ENCODE results near the gene AP5S1. TPM values are rescaled to one million over a fixed set of nuclear protein-coding genes. Genes with fewer than 3 reads are reported as not detected.
A peak's percentile ranks its signal among the peaks of the same experiment; 100 is the strongest.

The AP5S1 gene
- total and polyA plus RNA-seq, 2 donors from 2014 or later: 16.0 to 19.5 TPM

DNA sequence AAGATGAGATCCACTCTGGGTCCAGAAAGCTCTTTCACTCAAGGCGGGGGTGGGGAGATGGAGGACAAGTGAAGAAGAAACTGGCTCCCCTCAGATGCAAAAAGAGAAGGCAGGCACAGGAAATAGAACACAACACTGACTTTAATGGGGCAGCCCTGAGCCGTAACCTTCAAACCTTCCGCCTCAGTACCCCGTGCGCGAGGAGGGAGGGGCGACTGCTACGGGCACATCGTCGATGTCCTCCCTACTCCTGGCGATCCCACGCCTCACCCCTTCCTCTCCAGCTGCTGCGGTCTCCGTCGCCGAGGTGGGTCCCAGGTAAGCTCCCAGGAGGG, 43.0 kb upstream of the AP5S1 start:
- Histone ChIP-seq H3K9ac (ENCODE audit: low read length in 3 of 3) (peak overlapping the region in 2 of 3 donors; percentile 33 to 55), H3K27ac (ENCODE audit: low read depth in 2 of 2, low read length in 2 of 2) (no peak overlapping the region)
- intact Hi-C loops (cut with DNase I): no loop called here

DNA sequence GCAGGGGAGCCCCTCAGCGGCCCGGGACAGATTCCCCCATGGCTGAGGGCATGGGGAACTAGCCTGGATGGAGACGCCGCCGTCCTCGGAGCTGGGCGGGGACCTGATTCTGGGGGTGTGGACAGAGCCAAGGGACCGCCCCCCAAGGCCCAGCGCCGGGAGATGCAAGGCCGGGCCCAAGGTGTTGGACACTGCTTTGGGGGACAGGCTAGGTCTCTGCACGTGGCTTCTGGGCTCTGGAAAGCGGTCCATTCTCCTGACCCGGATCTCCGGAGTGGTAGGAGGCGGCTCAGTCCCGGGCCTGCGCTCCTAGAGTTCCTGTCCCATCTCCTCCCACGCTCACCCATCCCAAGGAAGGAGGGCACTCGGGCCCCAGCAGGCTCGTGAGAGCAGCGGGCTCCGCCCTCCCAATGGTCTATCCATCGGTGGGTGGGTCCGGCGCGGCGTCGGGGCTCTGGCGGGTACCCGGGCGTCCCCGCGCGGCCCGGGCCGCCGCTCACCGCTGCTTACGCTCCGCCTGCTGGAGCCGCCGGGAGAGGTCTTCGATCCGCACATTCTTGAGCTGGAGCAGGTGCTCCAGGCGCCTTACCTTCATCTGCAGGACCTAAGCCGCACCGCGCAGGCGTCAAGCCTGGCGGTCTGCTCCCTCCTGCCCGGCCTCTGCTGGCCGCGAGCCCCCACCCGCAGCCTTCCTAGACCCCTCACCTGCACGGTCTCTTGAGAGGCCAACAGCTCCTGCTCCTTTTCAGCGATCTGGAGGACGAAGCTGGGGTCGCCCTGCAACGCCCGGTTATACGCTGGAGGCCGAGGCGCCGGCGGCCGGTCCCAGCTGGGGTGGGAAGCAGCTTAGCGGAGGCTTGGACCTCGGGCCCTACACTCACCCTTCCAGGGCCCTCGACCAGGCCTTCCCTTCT, 42.4 kb upstream of the AP5S1 start:
- Histone ChIP-seq H3K36me3 (ENCODE audit: control insufficient read depth in 2 of 3, insufficient read depth in 3 of 3, low read length in 3 of 3) (no peaks in the 10 kb centered on the region), H3K9ac (ENCODE audit: low read length in 3 of 3) (peak overlapping the region in 2 of 3 donors; percentile 43 to 55), H3K4me1 (ENCODE audit: control insufficient read depth in 2 of 3, insufficient read depth in 2 of 3, low read depth in 1 of 3, low read length in 3 of 3) (peaks cover 0 to 19% (median 10%) of the 10 kb centered on the region in 3 donors), H3K4me3 (ENCODE audit: low read length in 3 of 3) (peak overlapping the region; percentile 42 to 69 (median 61)), H3K27ac (ENCODE audit: low read depth in 2 of 2, low read length in 2 of 2) (no peak overlapping the region), H3K27me3 (ENCODE audit: control insufficient read depth, insufficient read depth, low read length) (no peaks in the 10 kb centered on the region), H3K9me3 (ENCODE audit: control insufficient read depth in 2 of 3, insufficient read depth in 1 of 3, low read length in 3 of 3) (no peaks in the 10 kb centered on the region)
- intact Hi-C loops (cut with DNase I): no loop called here
- TF ChIP-seq, protein P1, sequence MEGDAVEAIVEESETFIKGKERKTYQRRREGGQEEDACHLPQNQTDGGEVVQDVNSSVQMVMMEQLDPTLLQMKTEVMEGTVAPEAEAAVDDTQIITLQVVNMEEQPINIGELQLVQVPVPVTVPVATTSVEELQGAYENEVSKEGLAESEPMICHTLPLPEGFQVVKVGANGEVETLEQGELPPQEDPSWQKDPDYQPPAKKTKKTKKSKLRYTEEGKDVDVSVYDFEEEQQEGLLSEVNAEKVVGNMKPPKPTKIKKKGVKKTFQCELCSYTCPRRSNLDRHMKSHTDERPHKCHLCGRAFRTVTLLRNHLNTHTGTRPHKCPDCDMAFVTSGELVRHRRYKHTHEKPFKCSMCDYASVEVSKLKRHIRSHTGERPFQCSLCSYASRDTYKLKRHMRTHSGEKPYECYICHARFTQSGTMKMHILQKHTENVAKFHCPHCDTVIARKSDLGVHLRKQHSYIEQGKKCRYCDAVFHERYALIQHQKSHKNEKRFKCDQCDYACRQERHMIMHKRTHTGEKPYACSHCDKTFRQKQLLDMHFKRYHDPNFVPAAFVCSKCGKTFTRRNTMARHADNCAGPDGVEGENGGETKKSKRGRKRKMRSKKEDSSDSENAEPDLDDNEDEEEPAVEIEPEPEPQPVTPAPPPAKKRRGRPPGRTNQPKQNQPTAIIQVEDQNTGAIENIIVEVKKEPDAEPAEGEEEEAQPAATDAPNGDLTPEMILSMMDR (IDR thresholded peaks at IDR 0.05; ENCODE audit: borderline replicate concordance, extremely low read depth, insufficient read depth): no peak
- DNase-seq (peak; percentile 51 to 88 (median 66)), FAIRE-seq (no peak)

More for the DNA sequence above, 43.0 kb upstream of the AP5S1 start:
- DNase-seq (peak in 1 of 5 donors; percentile 27), FAIRE-seq (no peak)
- H3K4me3 ChIP-seq (ENCODE audit: low read length in 3 of 3): peak overlapping the region; percentile 42 to 69 (median 61)
- peaks cover 0 to 19% (median 10%) of the 10 kb centered on the region in 3 donors for H3K4me1 ChIP-seq (ENCODE audit: control insufficient read depth in 2 of 3, insufficient read depth in 2 of 3, low read depth in 1 of 3, low read length in 3 of 3)
- TF ChIP-seq, protein P1 (IDR thresholded peaks at IDR 0.05; ENCODE audit: borderline replicate concordance, extremely low read depth, insufficient read depth): no peak
- no peaks in the 10 kb centered on the region for H3K9me3 ChIP-seq (ENCODE audit: control insufficient read depth in 2 of 3, insufficient read depth in 1 of 3, low read length in 3 of 3)
- H3K36me3 ChIP-seq (ENCODE audit: control insufficient read depth in 2 of 3, insufficient read depth in 3 of 3, low read length in 3 of 3): no peaks in the 10 kb centered on the region
- no peaks in the 10 kb centered on the region for H3K27me3 ChIP-seq (ENCODE audit: control insufficient read depth, insufficient read depth, low read length)

DNA sequence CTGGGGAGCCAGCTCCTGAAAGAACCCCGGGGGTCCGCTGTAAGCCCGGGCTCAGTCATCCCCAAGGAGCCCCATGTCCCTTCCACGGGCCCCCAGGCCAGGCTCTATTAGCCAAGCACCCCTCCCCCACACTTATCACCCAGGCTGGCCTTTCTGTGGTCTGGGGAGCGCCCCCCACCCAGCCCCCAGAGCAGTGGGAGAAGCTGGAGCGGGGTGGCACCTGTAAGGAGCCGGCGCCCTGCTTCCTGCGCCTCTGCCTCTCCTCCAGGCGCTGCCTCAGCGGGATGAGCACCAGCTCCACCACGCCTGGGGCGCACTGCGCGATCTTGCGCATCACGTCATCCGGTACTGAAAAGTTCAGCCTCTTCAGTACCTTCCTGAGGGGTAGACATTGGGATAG, 41.4 kb upstream of the AP5S1 start:
- Histone ChIP-seq H3K36me3 (ENCODE audit: control insufficient read depth in 2 of 3, insufficient read depth in 3 of 3, low read length in 3 of 3) (no peaks in the 10 kb centered on the region), H3K27ac (ENCODE audit: low read depth in 2 of 2, low read length in 2 of 2) (no peak overlapping the region), H3K9me3 (ENCODE audit: control insufficient read depth in 2 of 3, insufficient read depth in 1 of 3, low read length in 3 of 3) (no peaks in the 10 kb centered on the region), H3K9ac (ENCODE audit: low read length in 3 of 3) (no peak overlapping the region), H3K4me3 (ENCODE audit: low read length in 3 of 3) (no peak overlapping the region), H3K27me3 (ENCODE audit: control insufficient read depth, insufficient read depth, low read length) (no peaks in the 10 kb centered on the region), H3K4me1 (ENCODE audit: control insufficient read depth in 2 of 3, insufficient read depth in 2 of 3, low read depth in 1 of 3, low read length in 3 of 3) (peaks cover 0 to 19% (median 10%) of the 10 kb centered on the region in 3 donors)
- FAIRE-seq (no peak), DNase-seq (peak in 2 of 5 donors; percentile 60 to 80)
- intact Hi-C loops (cut with DNase I): no loop called here
- TF ChIP-seq, protein P1 (IDR thresholded peaks at IDR 0.05; ENCODE audit: borderline replicate concordance, extremely low read depth, insufficient read depth): no peak

Measured in kidney (tissue), 14 donors.